ENCODE data around the gene HCRTR2. TPM values are rescaled to one million over a fixed set of nuclear protein-coding genes. Genes with fewer than 3 reads are reported as not detected.
"Not testable (repeated sequence)": the region's sequence is repeated elsewhere in the genome, so short reads cannot be mapped to it uniquely, and the experiment has no call there.

HCRTR2 gene
- total and polyA plus RNA-seq, 3 experiments from 2014 or later = not detected

DNA sequence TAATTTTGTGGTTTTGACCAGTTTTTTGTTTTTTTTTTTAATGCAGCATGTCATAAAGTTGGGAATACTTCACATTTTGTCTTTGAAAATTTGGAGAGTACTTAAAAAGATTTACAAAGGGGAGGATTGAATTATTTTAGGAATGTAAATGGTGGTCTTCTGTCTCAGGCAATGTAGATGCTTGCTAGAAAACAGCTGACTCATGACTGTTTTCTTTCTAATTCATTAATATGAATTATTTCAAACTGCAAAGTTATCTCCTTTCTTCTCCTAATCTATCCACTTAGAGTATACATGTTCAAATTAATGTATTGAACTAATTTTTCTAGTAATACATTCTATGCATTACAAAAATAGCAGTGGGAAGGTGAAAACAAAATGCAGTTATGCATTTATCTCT is 24.9 kb downstream of the HCRTR2 start:
- no peak overlapping the region for H3K4me3 ChIP-seq (ENCODE audit: low read length)
- H3K27me3 ChIP-seq (ENCODE audit: insufficient read depth, low read length, poor library complexity, severe bottlenecking) = no peaks in the 10 kb centered on the region
- no peak overlapping the region for H3K4me3 Mint-ChIP-seq
- H3K27ac Mint-ChIP-seq = no peak overlapping the region
- DNase-seq = no peak
- no peak overlapping the region for H3K27ac ChIP-seq (ENCODE audit: low read depth, low read length)
- no peaks in the 10 kb centered on the region for H3K36me3 Mint-ChIP-seq
- no peaks in the 10 kb centered on the region for H3K36me3 ChIP-seq (ENCODE audit: insufficient read depth, low read length)
- no peaks in the 10 kb centered on the region for H3K4me1 Mint-ChIP-seq
- H3K4me1 ChIP-seq (ENCODE audit: insufficient read depth, low read length) = no peaks in the 10 kb centered on the region
- CTCF ChIA-PET = no interaction called here
- H3K9me3 ChIP-seq (ENCODE audit: low read length) = no peaks in the 10 kb centered on the region
- POLR2A ChIA-PET = no interaction called here
- peaks cover 0 to 8% (median 2%) of the 10 kb centered on the region in 5 donors for H3K9me3 Mint-ChIP-seq
- H3K27me3 Mint-ChIP-seq = no peaks in the 10 kb centered on the region

DNA sequence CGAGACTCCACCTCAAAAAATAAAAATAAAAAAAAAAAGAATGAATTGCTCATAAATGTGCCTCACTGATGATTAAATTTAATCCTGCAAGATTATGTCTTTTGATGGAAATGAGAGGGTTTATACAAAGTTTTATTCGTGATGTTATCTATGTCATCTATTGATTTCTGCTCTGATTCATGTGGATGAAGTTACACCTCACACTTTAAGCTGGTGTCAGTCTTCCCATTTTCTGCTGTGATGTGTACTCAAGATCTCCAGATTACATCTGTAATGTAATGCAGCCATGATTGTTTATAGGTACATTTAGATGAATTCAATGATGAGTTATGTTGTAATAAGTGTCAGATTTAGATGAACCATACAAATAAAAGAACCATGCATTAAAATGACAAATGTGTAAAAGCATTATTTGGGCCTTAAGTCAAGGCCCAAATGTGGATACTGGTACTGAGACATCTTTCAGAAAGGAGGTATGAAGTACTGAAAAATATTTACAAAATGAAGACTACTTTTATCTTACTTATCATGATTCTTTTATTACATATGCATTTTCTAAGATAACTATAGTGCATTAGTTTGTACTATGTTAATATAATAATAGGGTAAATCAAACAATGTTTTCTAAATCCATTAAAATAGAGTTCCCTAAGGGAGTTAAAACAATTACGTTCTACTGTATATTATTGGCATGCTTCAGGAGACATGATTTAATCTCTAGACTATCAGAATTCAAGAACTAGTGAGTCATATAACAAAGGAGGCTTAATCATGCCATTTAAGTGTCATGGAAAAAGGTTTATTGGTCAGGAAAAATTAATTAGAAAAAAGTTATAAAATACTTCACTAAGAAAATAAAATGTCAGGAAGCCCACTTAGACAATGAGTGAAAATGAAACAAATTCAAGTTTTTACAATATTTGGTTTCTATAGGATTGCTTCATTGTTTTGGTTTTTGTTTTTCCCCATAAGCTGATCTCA is 34.5 kb downstream of the HCRTR2 start:
- ChIA-PET CTCF (no interaction called here), POLR2A (no interaction called here)
- H3K9me3 ChIP-seq (ENCODE audit: low read length) = no peaks in the 10 kb centered on the region
- DNase-seq = no peak
- Mint-ChIP-seq H3K27me3 (no peaks in the 10 kb centered on the region), H3K9me3 (peaks cover 4 to 20% (median 12%) of the 10 kb centered on the region in 5 donors), H3K4me3 (no peak overlapping the region), H3K4me1 (no peaks in the 10 kb centered on the region), H3K27ac (no peak overlapping the region), H3K36me3 (no peaks in the 10 kb centered on the region)
- H3K36me3 ChIP-seq (ENCODE audit: insufficient read depth, low read length) = no peaks in the 10 kb centered on the region
- no peak overlapping the region for H3K27ac ChIP-seq (ENCODE audit: low read depth, low read length)
- H3K4me3 ChIP-seq (ENCODE audit: low read length) = no peak overlapping the region
- no peaks in the 10 kb centered on the region for H3K4me1 ChIP-seq (ENCODE audit: insufficient read depth, low read length)
- no peaks in the 10 kb centered on the region for H3K27me3 ChIP-seq (ENCODE audit: insufficient read depth, low read length, poor library complexity, severe bottlenecking)

DNA sequence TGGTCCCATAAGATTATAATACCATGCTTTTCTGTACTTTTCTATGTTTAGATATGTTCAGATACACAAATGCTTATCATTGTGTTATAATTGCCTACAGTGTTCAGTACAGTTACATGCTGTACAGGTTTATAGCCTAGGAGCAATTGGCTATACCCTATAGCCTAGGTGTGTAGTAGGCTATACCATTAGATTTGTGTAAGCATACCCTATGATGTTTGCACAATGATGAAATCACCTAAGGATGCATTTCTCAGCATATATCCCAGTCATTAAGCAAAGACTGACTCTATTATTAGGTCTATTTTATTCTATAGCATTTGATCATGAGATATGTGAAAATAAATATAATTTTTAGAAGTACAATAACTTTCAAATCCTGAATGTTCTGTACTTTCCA is 36.6 kb downstream of the HCRTR2 start:
- Mint-ChIP-seq H3K4me1 (no peaks in the 10 kb centered on the region), H3K27me3 (no peaks in the 10 kb centered on the region), H3K9me3 (peaks cover 11 to 20% (median 13%) of the 10 kb centered on the region in 5 donors), H3K4me3 (no peak overlapping the region), H3K36me3 (no peaks in the 10 kb centered on the region), H3K27ac (no peak overlapping the region)
- H3K27me3 ChIP-seq (ENCODE audit: insufficient read depth, low read length, poor library complexity, severe bottlenecking) = no peaks in the 10 kb centered on the region
- CTCF ChIA-PET = no interaction called here
- H3K36me3 ChIP-seq (ENCODE audit: insufficient read depth, low read length) = no peaks in the 10 kb centered on the region
- no peaks in the 10 kb centered on the region for H3K9me3 ChIP-seq (ENCODE audit: low read length)
- H3K4me3 ChIP-seq (ENCODE audit: low read length) = no peak overlapping the region
- POLR2A ChIA-PET = no interaction called here
- H3K27ac ChIP-seq (ENCODE audit: low read depth, low read length) = no peak overlapping the region
- no peak for DNase-seq
- H3K4me1 ChIP-seq (ENCODE audit: insufficient read depth, low read length) = no peaks in the 10 kb centered on the region

DNA sequence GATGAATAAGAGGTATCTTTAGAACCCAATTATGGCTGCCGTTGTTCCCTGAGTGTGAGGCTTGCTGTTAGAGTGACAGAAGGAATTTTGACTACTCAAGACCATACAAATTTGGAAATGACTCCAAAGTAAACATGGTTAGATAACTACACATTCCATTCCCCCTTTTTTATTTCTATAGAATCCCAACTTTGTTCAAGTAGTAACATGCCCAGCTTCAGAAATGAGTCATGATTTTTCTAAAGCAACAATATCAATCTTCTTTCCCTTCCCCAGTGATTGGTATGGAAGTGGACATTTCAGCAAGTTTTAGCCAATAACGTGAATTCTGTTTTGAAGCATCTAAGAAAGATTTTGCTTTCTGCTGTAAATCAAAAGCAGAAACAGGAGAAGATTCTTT is 37.8 kb downstream of the HCRTR2 start:
- Histone ChIP-seq H3K9me3 (ENCODE audit: low read length) (no peaks in the 10 kb centered on the region), H3K27ac (ENCODE audit: low read depth, low read length) (no peak overlapping the region), H3K4me1 (ENCODE audit: insufficient read depth, low read length) (no peaks in the 10 kb centered on the region), H3K4me3 (ENCODE audit: low read length) (no peak overlapping the region), H3K36me3 (ENCODE audit: insufficient read depth, low read length) (no peaks in the 10 kb centered on the region), H3K27me3 (ENCODE audit: insufficient read depth, low read length, poor library complexity, severe bottlenecking) (no peaks in the 10 kb centered on the region)
- ChIA-PET POLR2A (no interaction called here), CTCF (no interaction called here)
- peaks cover 12 to 21% (median 14%) of the 10 kb centered on the region in 5 donors for H3K9me3 Mint-ChIP-seq
- H3K27me3 Mint-ChIP-seq = no peaks in the 10 kb centered on the region
- no peaks in the 10 kb centered on the region for H3K36me3 Mint-ChIP-seq
- H3K4me3 Mint-ChIP-seq = no peak overlapping the region
- no peaks in the 10 kb centered on the region for H3K4me1 Mint-ChIP-seq
- no peak overlapping the region for H3K27ac Mint-ChIP-seq
- no peak for DNase-seq

DNA sequence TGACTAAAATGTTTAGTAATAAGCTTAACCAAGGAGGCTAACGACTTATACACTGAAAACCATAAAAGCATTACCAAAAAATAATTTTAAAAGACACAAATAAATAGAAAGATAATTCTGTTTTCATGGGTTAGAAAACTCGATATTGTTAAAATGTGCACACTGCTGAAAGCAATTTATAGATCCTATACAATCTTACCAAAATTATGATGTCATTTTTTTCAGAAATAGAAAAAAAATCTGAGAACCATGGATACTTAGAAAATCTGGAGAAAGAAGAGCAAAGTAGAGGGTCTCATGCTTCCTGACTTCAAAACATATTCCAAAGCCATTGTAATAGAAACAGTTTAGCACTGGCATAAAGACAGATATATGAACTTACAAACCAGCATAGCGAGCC is 46.6 kb downstream of the HCRTR2 start:
- Histone ChIP-seq H3K9me3 (ENCODE audit: low read length) (no peaks in the 10 kb centered on the region), H3K36me3 (ENCODE audit: insufficient read depth, low read length) (no peaks in the 10 kb centered on the region), H3K27ac (ENCODE audit: low read depth, low read length) (no peak overlapping the region), H3K4me1 (ENCODE audit: insufficient read depth, low read length) (no peaks in the 10 kb centered on the region), H3K27me3 (ENCODE audit: insufficient read depth, low read length, poor library complexity, severe bottlenecking) (no peaks in the 10 kb centered on the region), H3K4me3 (ENCODE audit: low read length) (no peak overlapping the region)
- Mint-ChIP-seq H3K36me3 (no peaks in the 10 kb centered on the region), H3K9me3 (peaks cover 4 to 28% (median 9%) of the 10 kb centered on the region in 5 donors), H3K4me1 (no peaks in the 10 kb centered on the region), H3K4me3 (no peak overlapping the region), H3K27me3 (peaks cover 0 to 2% of the 10 kb centered on the region in 2 donors), H3K27ac (no peak overlapping the region)
- DNase-seq = no peak
- ChIA-PET POLR2A (no interaction called here), CTCF (no interaction called here)

DNA sequence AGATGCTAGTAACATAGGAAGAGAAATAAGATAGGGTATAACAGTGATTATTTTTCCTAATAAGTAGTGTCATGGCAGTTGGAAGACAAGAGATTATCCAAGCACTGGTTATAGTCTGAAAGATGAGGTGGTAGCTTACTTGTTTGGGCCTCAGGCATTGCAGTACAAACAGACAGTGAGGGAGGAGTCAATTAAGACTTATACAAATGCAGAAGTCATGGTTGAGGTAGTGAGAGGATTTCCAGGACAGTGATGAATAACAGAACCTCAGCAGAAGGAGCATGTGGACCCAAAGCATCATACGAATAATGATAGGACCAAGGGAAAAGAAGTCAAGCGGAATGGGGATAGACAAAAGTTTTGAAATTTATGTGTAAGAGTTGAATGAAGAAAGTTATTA is 53.5 kb downstream of the HCRTR2 start:
- Histone ChIP-seq H3K4me3 (ENCODE audit: low read length) (no peak overlapping the region), H3K27ac (ENCODE audit: low read depth, low read length) (no peak overlapping the region), H3K4me1 (ENCODE audit: insufficient read depth, low read length) (no peaks in the 10 kb centered on the region), H3K36me3 (ENCODE audit: insufficient read depth, low read length) (no peaks in the 10 kb centered on the region), H3K9me3 (ENCODE audit: low read length) (no peaks in the 10 kb centered on the region), H3K27me3 (ENCODE audit: insufficient read depth, low read length, poor library complexity, severe bottlenecking) (no peaks in the 10 kb centered on the region)
- Mint-ChIP-seq H3K27ac (no peak overlapping the region), H3K36me3 (no peaks in the 10 kb centered on the region), H3K9me3 (peaks cover 2 to 17% (median 10%) of the 10 kb centered on the region in 5 donors), H3K27me3 (no peaks in the 10 kb centered on the region), H3K4me3 (no peak overlapping the region), H3K4me1 (no peaks in the 10 kb centered on the region)
- DNase-seq = no peak
- ChIA-PET POLR2A (no interaction called here), CTCF (no interaction called here)

DNA sequence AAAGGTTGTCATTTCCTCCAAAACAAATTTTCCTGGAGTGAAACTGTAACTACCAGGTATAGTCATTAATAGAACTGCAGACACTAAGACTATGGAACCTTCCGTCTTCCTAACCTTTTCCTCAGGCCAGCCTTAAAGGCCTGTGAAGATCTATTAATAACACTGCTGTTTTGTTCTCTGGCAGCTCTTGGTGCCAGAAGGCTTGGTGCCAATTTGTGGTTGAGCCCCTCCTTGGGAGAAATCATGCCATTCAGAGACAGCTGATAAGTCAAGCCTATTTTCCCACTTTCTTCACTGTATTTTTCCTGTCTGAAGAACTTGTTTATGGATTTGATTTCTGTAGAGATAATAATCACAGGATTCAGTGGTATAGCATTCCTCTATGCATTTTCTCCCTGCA is 64.8 kb downstream of the HCRTR2 start:
- Histone ChIP-seq H3K27ac (ENCODE audit: low read depth, low read length) (no peak overlapping the region), H3K4me1 (ENCODE audit: insufficient read depth, low read length) (no peaks in the 10 kb centered on the region), H3K4me3 (ENCODE audit: low read length) (no peak overlapping the region), H3K36me3 (ENCODE audit: insufficient read depth, low read length) (no peaks in the 10 kb centered on the region), H3K27me3 (ENCODE audit: insufficient read depth, low read length, poor library complexity, severe bottlenecking) (no peaks in the 10 kb centered on the region), H3K9me3 (ENCODE audit: low read length) (no peaks in the 10 kb centered on the region)
- ChIA-PET CTCF (no interaction called here), POLR2A (no interaction called here)
- no peak overlapping the region for H3K27ac Mint-ChIP-seq
- H3K36me3 Mint-ChIP-seq = no peaks in the 10 kb centered on the region
- DNase-seq = no peak
- H3K4me3 Mint-ChIP-seq = no peak overlapping the region
- no peaks in the 10 kb centered on the region for H3K4me1 Mint-ChIP-seq
- no peaks in the 10 kb centered on the region for H3K27me3 Mint-ChIP-seq
- peaks cover 5 to 25% (median 7%) of the 10 kb centered on the region in 5 donors for H3K9me3 Mint-ChIP-seq

DNA sequence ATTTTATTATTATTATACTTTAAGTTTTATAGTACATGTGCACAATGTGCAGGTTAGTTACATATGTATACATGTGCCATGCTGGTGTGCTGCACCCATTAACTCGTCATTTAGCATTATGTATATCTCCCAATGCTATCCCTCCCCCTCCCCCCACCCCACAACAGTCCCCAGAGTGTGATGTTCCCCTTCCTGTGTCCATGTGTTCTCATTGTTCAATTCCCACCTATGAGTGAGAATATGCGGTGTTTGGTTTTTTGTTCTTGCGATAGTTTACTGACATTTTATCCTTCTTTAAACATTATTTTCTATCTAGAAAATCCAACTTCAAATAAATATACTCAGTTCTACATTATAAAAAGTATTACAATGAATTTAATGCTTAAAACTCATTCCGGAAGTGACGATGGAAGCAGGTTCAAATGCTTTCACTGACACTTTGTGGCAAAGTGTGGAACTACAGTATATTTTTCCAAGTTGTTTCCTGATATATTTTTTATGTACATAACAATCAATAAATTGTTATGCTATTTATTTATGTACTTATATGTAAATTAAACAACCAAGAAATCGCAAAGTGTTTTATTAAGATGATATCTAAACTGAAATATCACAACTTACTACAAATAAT is 66.8 kb downstream of the HCRTR2 start:
- POLR2A ChIA-PET; H3K27me3 ChIP-seq (ENCODE audit: insufficient read depth, low read length, poor library complexity, severe bottlenecking); H3K4me1 ChIP-seq (ENCODE audit: insufficient read depth, low read length); H3K36me3 ChIP-seq (ENCODE audit: insufficient read depth, low read length); H3K4me1 Mint-ChIP-seq; H3K27ac Mint-ChIP-seq; H3K27me3 Mint-ChIP-seq; H3K4me3 Mint-ChIP-seq; H3K4me3 ChIP-seq (ENCODE audit: low read length); CTCF ChIA-PET; H3K9me3 ChIP-seq (ENCODE audit: low read length); DNase-seq; H3K27ac ChIP-seq (ENCODE audit: low read depth, low read length); H3K36me3 Mint-ChIP-seq: not testable (repeated sequence)
- H3K9me3 Mint-ChIP-seq = peaks cover 2 to 22% (median 13%) of the 10 kb centered on the region in 5 donors
